Tibial nerve (tissue), 4 donors: Measurements from ENCODE around the gene VRK2.

Experiments
- EP300 ChIP-seq, 2 donors: sonication (generic); formaldehyde crosslinking; IDR thresholded peaks; one replicate each; pipeline ENCODE4 v1.6.1; 2017; ENCODE audit warnings: antibody characterized with exemption in 2 of 2, mild to moderate bottlenecking in 1 of 2
- TF ChIP-seq, protein P1 (sequence below), 5 experiments: fragments of 200-600 bp in 3 of 5; fragments of 450-650 bp in 2 of 5; sonication (generic) in 3 of 5; IDR thresholded peaks; one replicate each; pipeline ENCODE4 v1.5.1; 2016 to 2019; ENCODE audit warnings: antibody characterized with exemption in 5 of 5, mild to moderate bottlenecking in 3 of 5, moderate library complexity in 2 of 5

DNA sequence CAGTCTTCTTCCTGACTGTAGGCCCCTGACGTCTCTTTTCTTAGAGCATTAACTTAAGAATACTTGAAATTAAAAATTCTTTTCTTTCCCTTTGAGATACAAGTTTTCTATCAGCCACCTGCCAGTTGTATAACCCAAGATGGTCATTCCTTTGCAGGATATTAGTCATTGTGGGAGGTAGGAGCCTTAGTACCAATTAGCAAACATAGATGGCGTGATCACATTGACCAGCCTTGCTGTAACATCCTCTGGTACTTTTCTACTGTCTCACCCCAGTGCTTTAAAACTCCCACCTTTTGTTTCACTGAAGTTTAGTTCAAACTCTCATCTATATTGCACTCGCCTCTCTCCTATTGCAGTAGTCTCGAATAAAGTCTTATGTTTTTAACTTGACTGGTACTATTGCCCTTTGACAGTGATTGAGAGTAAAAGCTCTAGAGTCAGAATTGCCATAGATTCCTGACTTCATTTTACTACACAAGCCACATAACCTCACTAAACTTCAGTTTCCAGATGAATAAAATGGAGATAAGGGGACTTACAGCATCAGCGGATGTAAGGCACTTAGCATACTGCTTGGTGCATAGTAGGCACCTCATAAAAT lies 74.1 kb downstream of the VRK2 start:
- TF ChIP-seq, protein P1, sequence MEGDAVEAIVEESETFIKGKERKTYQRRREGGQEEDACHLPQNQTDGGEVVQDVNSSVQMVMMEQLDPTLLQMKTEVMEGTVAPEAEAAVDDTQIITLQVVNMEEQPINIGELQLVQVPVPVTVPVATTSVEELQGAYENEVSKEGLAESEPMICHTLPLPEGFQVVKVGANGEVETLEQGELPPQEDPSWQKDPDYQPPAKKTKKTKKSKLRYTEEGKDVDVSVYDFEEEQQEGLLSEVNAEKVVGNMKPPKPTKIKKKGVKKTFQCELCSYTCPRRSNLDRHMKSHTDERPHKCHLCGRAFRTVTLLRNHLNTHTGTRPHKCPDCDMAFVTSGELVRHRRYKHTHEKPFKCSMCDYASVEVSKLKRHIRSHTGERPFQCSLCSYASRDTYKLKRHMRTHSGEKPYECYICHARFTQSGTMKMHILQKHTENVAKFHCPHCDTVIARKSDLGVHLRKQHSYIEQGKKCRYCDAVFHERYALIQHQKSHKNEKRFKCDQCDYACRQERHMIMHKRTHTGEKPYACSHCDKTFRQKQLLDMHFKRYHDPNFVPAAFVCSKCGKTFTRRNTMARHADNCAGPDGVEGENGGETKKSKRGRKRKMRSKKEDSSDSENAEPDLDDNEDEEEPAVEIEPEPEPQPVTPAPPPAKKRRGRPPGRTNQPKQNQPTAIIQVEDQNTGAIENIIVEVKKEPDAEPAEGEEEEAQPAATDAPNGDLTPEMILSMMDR (IDR thresholded peaks at IDR 0.05): no peak
- TF ChIP-seq EP300 (IDR thresholded peaks at IDR 0.05): no peak
